HUES64 (cell line): Measurements from ENCODE around the gene CHST11.

Source experiments
- H3K27ac ChIP-seq: 2 replicates; pipeline ENCODE4 v1.7.0; 2013; ENCODE audit warnings: low read depth, low read length, inconsistent platforms
- H3K27me3 ChIP-seq: 2 replicates; pipeline ENCODE4 v1.6.1; 2013; ENCODE audit warnings: mild to moderate bottlenecking, low read length; ENCODE audit not compliant: insufficient read depth
- H3K36me3 ChIP-seq: 2 replicates; pipeline ENCODE4 v1.6.1; 2013; ENCODE audit warnings: mild to moderate bottlenecking, low read length; ENCODE audit not compliant: insufficient read depth
- H3K4me1 ChIP-seq: 2 replicates; pipeline ENCODE4 v1.6.1; 2013; ENCODE audit warnings: mild to moderate bottlenecking, low read length, moderate library complexity; ENCODE audit not compliant: insufficient read depth
- H3K4me3 ChIP-seq: 2 replicates; pipeline ENCODE4 v1.5.1; 2013; ENCODE audit warnings: mild to moderate bottlenecking, low read length, moderate library complexity
- H3K9ac ChIP-seq: 2 replicates; pipeline ENCODE4 v1.6.1; 2013; ENCODE audit warnings: mild to moderate bottlenecking, low read depth, low read length
- H3K9me3 ChIP-seq: 2 replicates; pipeline ENCODE4 v1.6.1; 2013; ENCODE audit warnings: low read depth, low read length; ENCODE audit not compliant: insufficient read depth
- WGBS: fragments of 150-250, 120-280 bp; methylation state at CpG from one replicate; pipeline ENCODE4 v1.1.7; 2013; ENCODE audit warnings: missing lambda C conversion rate; 5-methylcytosine and 5-hydroxymethylcytosine counted together

Gene CHST11

GRCh38 chr12:104733717-104734175, 277.0 kb downstream of the CHST11 start:
- no peaks in the 10 kb centered on the region for H3K27me3 ChIP-seq
- H3K4me3 ChIP-seq: no peak overlapping the region
- no peak overlapping the region for H3K27ac ChIP-seq
- H3K9ac ChIP-seq: no peak overlapping the region
- H3K36me3 ChIP-seq: no peaks in the 10 kb centered on the region
- peaks cover 13% of the 10 kb centered on the region for H3K4me1 ChIP-seq
- 64% methylated on average over 6 of the region's 6 CpGs for WGBS
- no peaks in the 10 kb centered on the region for H3K9me3 ChIP-seq

- Histone ChIP-seq H3K9ac (no peak overlapping the region), H3K36me3 (no peaks in the 10 kb centered on the region), H3K9me3 (no peaks in the 10 kb centered on the region), H3K27me3 (no peaks in the 10 kb centered on the region), H3K4me1 (peaks cover 13% of the 10 kb centered on the region), H3K27ac (no peak overlapping the region), H3K4me3 (no peak overlapping the region)
- WGBS: 89% methylated on average over 6 of the region's 6 CpGs
These were observed 277.9 kb downstream of the CHST11 start for GRCh38 chr12:104734541-104735095.

- H3K9ac ChIP-seq: no peak overlapping the region
- 92% methylated on average over 5 of the region's 5 CpGs for WGBS
These were observed 279.1 kb downstream of the CHST11 start for GRCh38 chr12:104735801-104736200.

GRCh38 chr12:104736307-104736706, 279.6 kb downstream of the CHST11 start:
- Histone ChIP-seq H3K36me3 (no peaks in the 10 kb centered on the region), H3K27ac (no peak overlapping the region), H3K9ac (no peak overlapping the region), H3K27me3 (no peaks in the 10 kb centered on the region), H3K4me3 (no peak overlapping the region), H3K4me1 (peaks cover 13% of the 10 kb centered on the region), H3K9me3 (no peaks in the 10 kb centered on the region)
- 90% methylated on average over 6 of the region's 6 CpGs for WGBS

More at GRCh38 chr12:104735801-104736200, 279.1 kb downstream of the CHST11 start:
- H3K27ac ChIP-seq: no peak overlapping the region
- H3K4me3 ChIP-seq: no peak overlapping the region
- H3K9me3 ChIP-seq: no peaks in the 10 kb centered on the region
- H3K4me1 ChIP-seq: peaks cover 13% of the 10 kb centered on the region
- H3K36me3 ChIP-seq: no peaks in the 10 kb centered on the region
- no peaks in the 10 kb centered on the region for H3K27me3 ChIP-seq

GRCh38 chr12:104737113-104737512, 280.4 kb downstream of the CHST11 start:
- Histone ChIP-seq H3K36me3 (no peaks in the 10 kb centered on the region), H3K4me1 (peaks cover 16% of the 10 kb centered on the region), H3K4me3 (no peak overlapping the region), H3K9me3 (no peaks in the 10 kb centered on the region), H3K27ac (no peak overlapping the region), H3K27me3 (no peaks in the 10 kb centered on the region), H3K9ac (no peak overlapping the region)
- 92% methylated on average over 7 of the region's 7 CpGs for WGBS

- H3K36me3 ChIP-seq: no peaks in the 10 kb centered on the region
- no peak overlapping the region for H3K27ac ChIP-seq
- no peak overlapping the region for H3K4me3 ChIP-seq
- H3K9ac ChIP-seq: no peak overlapping the region
- no peaks in the 10 kb centered on the region for H3K27me3 ChIP-seq
- H3K4me1 ChIP-seq: peaks cover 22% of the 10 kb centered on the region
- 75% methylated on average over 13 of the region's 13 CpGs for WGBS
- H3K9me3 ChIP-seq: no peaks in the 10 kb centered on the region
These were observed 281.1 kb downstream of the CHST11 start for GRCh38 chr12:104737791-104738301.

- Histone ChIP-seq H3K4me1 (peaks cover 24% of the 10 kb centered on the region), H3K36me3 (no peaks in the 10 kb centered on the region), H3K27me3 (no peaks in the 10 kb centered on the region), H3K9me3 (no peaks in the 10 kb centered on the region), H3K27ac (no peak overlapping the region), H3K9ac (no peak overlapping the region), H3K4me3 (no peak overlapping the region)
- 86% methylated on average over 8 of the region's 8 CpGs for WGBS
These were observed 281.6 kb downstream of the CHST11 start for GRCh38 chr12:104738331-104738730.

GRCh38 chr12:104738776-104739642, 282.3 kb downstream of the CHST11 start:
- Histone ChIP-seq H3K9ac (no peak overlapping the region), H3K27ac (no peak overlapping the region), H3K36me3 (no peaks in the 10 kb centered on the region), H3K4me3 (no peak overlapping the region), H3K27me3 (no peaks in the 10 kb centered on the region), H3K4me1 (peaks cover 24% of the 10 kb centered on the region), H3K9me3 (no peaks in the 10 kb centered on the region)
- 92% methylated on average over 14 of the region's 14 CpGs for WGBS

GRCh38 chr12:104740668-104741067, 283.9 kb downstream of the CHST11 start:
- Histone ChIP-seq H3K27me3 (no peaks in the 10 kb centered on the region), H3K9ac (no peak overlapping the region), H3K4me3 (no peak overlapping the region), H3K27ac (no peak overlapping the region), H3K36me3 (no peaks in the 10 kb centered on the region), H3K4me1 (peaks cover 24% of the 10 kb centered on the region; the same call in 1 of the 2 replicates), H3K9me3 (no peaks in the 10 kb centered on the region)
- 93% methylated on average over 6 of the region's 6 CpGs for WGBS

GRCh38 chr12:104741077-104741476, 284.3 kb downstream of the CHST11 start:
- H3K4me1 ChIP-seq: peaks cover 24% of the 10 kb centered on the region; the same call in 1 of the 2 replicates
- H3K27me3 ChIP-seq: no peaks in the 10 kb centered on the region
- no peak overlapping the region for H3K9ac ChIP-seq
- H3K9me3 ChIP-seq: no peaks in the 10 kb centered on the region
- no peaks in the 10 kb centered on the region for H3K36me3 ChIP-seq
- WGBS: 88% methylated on average over 5 of the region's 5 CpGs
- H3K4me3 ChIP-seq: no peak overlapping the region
- H3K27ac ChIP-seq: no peak overlapping the region
